ENCODE measurements around the gene GARS1. TPM values are rescaled to one million over a fixed set of nuclear protein-coding genes. Genes with fewer than 3 reads are reported as not detected.

Gene GARS1
- total and polyA plus RNA-seq, 4 experiments from 2014 or later = 74.5 to 101 (median 80.3) TPM

DNA sequence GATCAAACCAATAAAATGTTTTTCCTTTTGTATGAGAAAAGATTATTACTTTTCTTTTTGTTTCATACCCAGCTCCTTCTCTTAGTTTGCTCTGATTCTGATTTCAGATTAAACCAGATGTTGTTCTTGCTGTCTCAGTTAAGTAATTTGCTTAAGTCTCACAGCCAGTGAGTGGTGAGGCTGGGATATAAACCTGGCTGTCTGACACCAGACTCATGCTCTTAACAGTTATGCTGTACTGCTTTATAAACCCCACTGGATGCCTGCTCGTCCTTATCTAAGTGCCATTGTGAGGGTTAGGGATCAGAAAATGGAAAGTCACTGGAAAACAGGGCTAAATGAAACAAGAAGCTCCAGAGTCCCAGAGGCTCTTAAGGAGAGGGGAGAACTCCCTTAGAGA lies 24.3 kb downstream of the GARS1 start:
- DNase-seq = no peak
- Histone ChIP-seq H3K36me3 (ENCODE audit: insufficient read depth, low read length) (peaks cover 60% of the 10 kb centered on the region), H3K4me1 (ENCODE audit: insufficient read depth, low read length) (no peaks in the 10 kb centered on the region), H3K9me3 (ENCODE audit: control insufficient read depth in 1 of 2, low read length in 2 of 2) (no peaks in the 10 kb centered on the region), H3K27me3 (ENCODE audit: insufficient read depth, low read length) (no peaks in the 10 kb centered on the region), H3K4me3 (ENCODE audit: low read length in 2 of 2) (no peak overlapping the region), H3K27ac (ENCODE audit: low read depth, low read length) (no peak overlapping the region)
- intact Hi-C loops (cut with micrococcal nuclease) = no loop called here
- Mint-ChIP-seq H3K36me3 (peaks cover 66 to 74% of the 10 kb centered on the region in 2 donors), H3K27ac (no peak overlapping the region), H3K4me3 (no peak overlapping the region), H3K4me1 (peaks cover 0 to 4% (median under 1%) of the 10 kb centered on the region in 4 donors), H3K27me3 (no peaks in the 10 kb centered on the region), H3K9me3 (no peaks in the 10 kb centered on the region)
- POLR2A ChIA-PET (ENCODE audit: partially characterized antibody) = no interaction called here
- CTCF ChIA-PET (ENCODE audit: partially characterized antibody) = interaction anchor here (1.1 to 2.9 kb wide), 2 partner anchors 25 to 121 kb away, joined by 3 to 17 read pairs; no protein-coding TSS in a partner anchor

DNA sequence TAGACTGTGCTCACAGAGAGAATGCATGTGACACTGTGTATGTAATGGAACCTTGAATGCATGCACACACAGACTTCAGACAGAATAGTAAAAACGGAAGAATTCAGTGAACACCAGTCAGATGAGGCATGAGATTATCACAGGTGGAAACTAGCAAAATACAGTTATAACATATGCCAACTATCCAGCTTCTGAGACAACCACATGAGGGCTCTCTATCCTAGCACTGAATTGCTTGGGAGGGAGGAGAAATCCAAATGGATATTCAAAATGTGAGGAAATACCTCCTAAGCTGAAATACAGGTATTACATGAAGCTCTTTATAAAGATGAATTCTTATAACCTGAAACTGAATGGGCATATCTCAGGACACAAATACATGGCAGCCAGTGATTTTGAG lies 30.6 kb downstream of the GARS1 start:
- intact Hi-C loops (cut with micrococcal nuclease) = loop anchor here (5.0 kb wide), 1 partner anchor 117 kb away; no protein-coding TSS in a partner anchor
- ChIA-PET CTCF (ENCODE audit: partially characterized antibody) (interaction anchor here (1.1 kb wide), 1 partner anchor 115 kb away, joined by 3 read pairs; no protein-coding TSS in a partner anchor), POLR2A (ENCODE audit: partially characterized antibody) (no interaction called here)
- H3K36me3 Mint-ChIP-seq = peaks cover 58 to 70% of the 10 kb centered on the region in 2 donors
- H3K4me1 Mint-ChIP-seq = peaks cover 0 to 3% (median under 1%) of the 10 kb centered on the region in 4 donors
- H3K4me3 Mint-ChIP-seq = no peak overlapping the region
- H3K4me1 ChIP-seq (ENCODE audit: insufficient read depth, low read length) = no peaks in the 10 kb centered on the region
- no peaks in the 10 kb centered on the region for H3K27me3 Mint-ChIP-seq
- no peak overlapping the region for H3K4me3 ChIP-seq (ENCODE audit: low read length in 2 of 2)
- no peaks in the 10 kb centered on the region for H3K27me3 ChIP-seq (ENCODE audit: insufficient read depth, low read length)
- no peaks in the 10 kb centered on the region for H3K9me3 Mint-ChIP-seq
- no peak overlapping the region for H3K27ac ChIP-seq (ENCODE audit: low read depth, low read length)
- H3K27ac Mint-ChIP-seq = peak overlapping the region in 3 of 7 donors; percentile 2 to 54 (median 3)
- no peaks in the 10 kb centered on the region for H3K9me3 ChIP-seq (ENCODE audit: control insufficient read depth in 1 of 2, low read length in 2 of 2)
- peaks cover 47% of the 10 kb centered on the region for H3K36me3 ChIP-seq (ENCODE audit: insufficient read depth, low read length)
- DNase-seq = no peak

DNA sequence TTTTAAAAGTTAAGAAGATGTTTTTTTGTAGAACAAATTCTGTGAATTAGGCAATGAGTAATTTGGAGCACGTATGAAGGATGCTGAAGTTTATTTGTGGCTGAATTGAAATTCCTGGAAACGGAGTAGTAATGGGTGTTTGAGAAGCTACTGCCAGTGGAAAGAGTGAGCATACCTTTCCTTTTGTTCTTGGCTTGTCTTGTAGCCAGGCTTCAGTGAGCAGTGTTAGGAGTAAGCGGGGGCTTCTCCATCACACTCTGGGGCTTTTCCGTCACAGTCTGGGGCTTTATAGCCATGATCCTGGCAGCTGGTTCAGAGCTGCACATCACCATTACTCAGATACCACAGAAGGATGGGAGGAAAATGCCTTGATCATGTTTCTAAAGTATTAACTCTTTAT lies 32.3 kb downstream of the GARS1 start:
- Mint-ChIP-seq H3K36me3 (peaks cover 58 to 72% of the 10 kb centered on the region in 2 donors), H3K27me3 (no peaks in the 10 kb centered on the region), H3K4me3 (no peak overlapping the region), H3K4me1 (peaks cover 0 to 3% (median under 1%) of the 10 kb centered on the region in 4 donors), H3K27ac (peak overlapping the region in 3 of 7 donors; percentile 48 to 63 (median 53)), H3K9me3 (no peaks in the 10 kb centered on the region)
- ChIA-PET POLR2A (ENCODE audit: partially characterized antibody) (no interaction called here), CTCF (ENCODE audit: partially characterized antibody) (interaction anchor here (3.6 kb wide), 1 partner anchor 113 kb away, joined by 22 read pairs; no protein-coding TSS in a partner anchor)
- no peaks in the 10 kb centered on the region for H3K4me1 ChIP-seq (ENCODE audit: insufficient read depth, low read length)
- no peaks in the 10 kb centered on the region for H3K9me3 ChIP-seq (ENCODE audit: control insufficient read depth in 1 of 2, low read length in 2 of 2)
- H3K36me3 ChIP-seq (ENCODE audit: insufficient read depth, low read length) = peaks cover 44% of the 10 kb centered on the region
- no peak for DNase-seq
- H3K27ac ChIP-seq (ENCODE audit: low read depth, low read length) = no peak overlapping the region
- intact Hi-C loops (cut with micrococcal nuclease) = loop anchor here (5.0 kb wide), 1 partner anchor 115 kb away; no protein-coding TSS in a partner anchor
- no peaks in the 10 kb centered on the region for H3K27me3 ChIP-seq (ENCODE audit: insufficient read depth, low read length)
- H3K4me3 ChIP-seq (ENCODE audit: low read length in 2 of 2) = no peak overlapping the region

DNA sequence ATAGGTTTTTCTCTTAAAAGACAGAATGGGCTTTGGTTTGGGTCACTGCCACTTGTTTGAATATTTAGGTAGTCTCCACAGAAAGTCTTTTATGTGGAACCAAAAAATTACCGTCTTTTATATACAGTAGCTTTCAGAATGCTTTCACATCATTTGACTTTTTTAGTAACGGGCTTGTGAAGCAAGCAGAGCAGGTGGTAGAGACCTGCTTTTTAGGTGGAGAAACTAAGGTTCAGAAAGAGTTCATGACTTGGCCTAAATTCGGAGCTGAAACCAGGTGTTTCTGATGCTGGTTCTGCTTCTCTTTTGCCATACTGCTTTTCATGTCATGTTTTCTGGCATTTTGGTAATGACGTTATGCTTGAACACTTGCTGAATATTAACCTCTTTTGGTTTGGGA lies 36.3 kb downstream of the GARS1 start:
- Histone ChIP-seq H3K36me3 (ENCODE audit: insufficient read depth, low read length) (peaks cover 57% of the 10 kb centered on the region), H3K27me3 (ENCODE audit: insufficient read depth, low read length) (no peaks in the 10 kb centered on the region), H3K4me1 (ENCODE audit: insufficient read depth, low read length) (no peaks in the 10 kb centered on the region), H3K9me3 (ENCODE audit: control insufficient read depth in 1 of 2, low read length in 2 of 2) (no peaks in the 10 kb centered on the region), H3K27ac (ENCODE audit: low read depth, low read length) (no peak overlapping the region), H3K4me3 (ENCODE audit: low read length in 2 of 2) (no peak overlapping the region)
- peaks cover 0 to 3% (median 0%) of the 10 kb centered on the region in 4 donors for H3K4me1 Mint-ChIP-seq
- CTCF ChIA-PET (ENCODE audit: partially characterized antibody) = no interaction called here
- POLR2A ChIA-PET (ENCODE audit: partially characterized antibody) = interaction anchor here (1.2 kb wide), 1 partner anchor 37 kb away, joined by 3 read pairs; no protein-coding TSS in a partner anchor
- intact Hi-C loops (cut with micrococcal nuclease) = no loop called here
- H3K4me3 Mint-ChIP-seq = no peak overlapping the region
- DNase-seq = no peak
- H3K27ac Mint-ChIP-seq = peak overlapping the region in 1 of 7 donors; percentile 12
- H3K27me3 Mint-ChIP-seq = no peaks in the 10 kb centered on the region
- H3K36me3 Mint-ChIP-seq = peaks cover 63 to 80% of the 10 kb centered on the region in 2 donors
- no peaks in the 10 kb centered on the region for H3K9me3 Mint-ChIP-seq

DNA sequence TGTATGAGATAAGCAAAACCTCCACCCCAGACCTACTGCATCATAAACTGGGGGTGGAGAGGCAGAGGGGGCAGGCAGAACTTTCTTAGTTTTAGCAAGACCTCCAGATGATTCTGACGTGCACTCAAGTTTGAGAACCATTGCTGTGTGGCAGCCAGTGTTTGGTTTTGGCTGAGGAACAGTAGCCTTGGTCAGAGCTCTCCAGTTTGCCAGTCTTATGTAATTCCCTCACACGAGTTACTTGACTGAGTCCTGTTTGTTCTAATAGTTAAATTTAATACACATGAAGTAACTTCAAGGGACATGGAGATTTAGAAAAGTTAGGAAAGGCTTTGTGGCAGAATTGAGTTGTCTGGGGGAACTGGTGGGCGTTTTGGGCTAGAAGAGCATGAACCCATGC lies 38.5 kb downstream of the GARS1 start:
- no peak overlapping the region for H3K4me3 ChIP-seq (ENCODE audit: low read length in 2 of 2)
- no peak for DNase-seq
- CTCF ChIA-PET (ENCODE audit: partially characterized antibody) = interaction anchor here (1.2 kb wide), 1 partner anchor 106 kb away, joined by 5 read pairs; no protein-coding TSS in a partner anchor
- POLR2A ChIA-PET (ENCODE audit: partially characterized antibody) = interaction anchor here (0.8 kb wide), 1 partner anchor 94 kb away, joined by 3 read pairs; no protein-coding TSS in a partner anchor
- intact Hi-C loops (cut with micrococcal nuclease) = no loop called here
- no peak overlapping the region for H3K4me3 Mint-ChIP-seq
- no peaks in the 10 kb centered on the region for H3K4me1 Mint-ChIP-seq
- H3K36me3 ChIP-seq (ENCODE audit: insufficient read depth, low read length) = peaks cover 55% of the 10 kb centered on the region
- H3K9me3 ChIP-seq (ENCODE audit: control insufficient read depth in 1 of 2, low read length in 2 of 2) = no peaks in the 10 kb centered on the region
- H3K9me3 Mint-ChIP-seq = no peaks in the 10 kb centered on the region
- no peaks in the 10 kb centered on the region for H3K4me1 ChIP-seq (ENCODE audit: insufficient read depth, low read length)
- H3K36me3 Mint-ChIP-seq = peaks cover 65 to 67% of the 10 kb centered on the region in 2 donors
- no peaks in the 10 kb centered on the region for H3K27me3 ChIP-seq (ENCODE audit: insufficient read depth, low read length)
- H3K27ac Mint-ChIP-seq = peak overlapping the region in 1 of 7 donors; percentile 73
- no peaks in the 10 kb centered on the region for H3K27me3 Mint-ChIP-seq
- H3K27ac ChIP-seq (ENCODE audit: low read depth, low read length) = no peak overlapping the region

DNA sequence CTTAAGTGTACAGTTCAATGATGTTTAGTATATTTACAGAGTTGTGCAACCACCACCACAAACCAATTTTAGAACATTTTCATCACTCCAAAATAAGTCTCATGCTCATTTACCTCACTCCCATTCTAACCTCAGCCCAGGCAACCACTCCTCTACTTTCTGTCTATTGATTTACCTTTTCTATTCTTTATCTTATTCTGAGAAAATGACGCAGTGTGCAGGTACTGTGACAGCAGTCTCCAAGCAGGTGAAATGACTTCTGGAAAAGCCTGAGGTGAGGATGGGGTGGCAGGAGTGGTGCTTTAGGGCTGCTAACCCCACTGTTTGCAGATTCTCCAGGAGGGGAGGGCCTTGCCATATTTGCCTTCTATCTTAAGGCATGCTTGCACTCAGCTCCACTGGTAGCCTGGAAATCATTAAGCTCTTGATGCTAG lies 39.5 kb downstream of the GARS1 start:
- Histone ChIP-seq H3K4me1 (ENCODE audit: insufficient read depth, low read length) (no peaks in the 10 kb centered on the region), H3K36me3 (ENCODE audit: insufficient read depth, low read length) (peaks cover 46% of the 10 kb centered on the region), H3K27me3 (ENCODE audit: insufficient read depth, low read length) (no peaks in the 10 kb centered on the region), H3K4me3 (ENCODE audit: low read length in 2 of 2) (no peak overlapping the region), H3K27ac (ENCODE audit: low read depth, low read length) (no peak overlapping the region), H3K9me3 (ENCODE audit: control insufficient read depth in 1 of 2, low read length in 2 of 2) (no peaks in the 10 kb centered on the region)
- no peaks in the 10 kb centered on the region for H3K4me1 Mint-ChIP-seq
- POLR2A ChIA-PET (ENCODE audit: partially characterized antibody) = no interaction called here
- intact Hi-C loops (cut with micrococcal nuclease) = no loop called here
- H3K4me3 Mint-ChIP-seq = no peak overlapping the region
- no peaks in the 10 kb centered on the region for H3K27me3 Mint-ChIP-seq
- no peak overlapping the region for H3K27ac Mint-ChIP-seq
- CTCF ChIA-PET (ENCODE audit: partially characterized antibody) = interaction anchor here (1.2 kb wide), 1 partner anchor 106 kb away, joined by 3 read pairs; no protein-coding TSS in a partner anchor
- H3K36me3 Mint-ChIP-seq = peaks cover 56 to 58% of the 10 kb centered on the region in 2 donors
- no peak for DNase-seq
- H3K9me3 Mint-ChIP-seq = no peaks in the 10 kb centered on the region

DNA sequence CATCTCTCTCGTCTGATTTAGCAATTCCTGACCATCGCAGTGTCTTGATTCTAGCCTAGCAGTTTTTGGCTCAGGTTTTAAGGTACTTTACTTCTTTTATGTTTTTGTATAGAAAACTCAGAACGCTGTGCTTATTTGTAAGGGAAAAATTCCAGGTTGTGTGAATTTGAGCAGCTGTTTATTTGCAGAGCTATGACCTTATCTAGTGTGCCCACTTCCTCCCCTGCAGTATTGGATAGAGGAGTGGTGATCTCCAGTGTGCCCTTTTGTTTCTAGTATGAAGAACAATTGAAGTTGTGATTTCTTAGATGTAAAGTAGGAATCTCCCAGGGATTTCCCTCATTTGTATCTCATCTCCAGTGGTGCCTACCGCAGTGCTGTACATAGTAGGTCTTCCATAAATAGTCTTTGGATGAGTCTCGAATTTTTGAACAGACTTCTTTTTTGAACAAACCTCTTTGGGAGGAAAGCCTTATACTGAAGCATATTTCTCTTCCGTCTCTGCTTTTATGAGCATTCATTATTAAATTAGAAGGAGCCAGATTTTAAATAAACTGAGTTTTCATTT lies 40.0 kb downstream of the GARS1 start:
- H3K4me3 Mint-ChIP-seq = no peak overlapping the region
- no peak for DNase-seq
- no peaks in the 10 kb centered on the region for H3K9me3 Mint-ChIP-seq
- CTCF ChIA-PET (ENCODE audit: partially characterized antibody) = interaction anchor here (1.2 kb wide), 1 partner anchor 105 kb away, joined by 3 read pairs; no protein-coding TSS in a partner anchor
- peaks cover 51 to 53% of the 10 kb centered on the region in 2 donors for H3K36me3 Mint-ChIP-seq
- intact Hi-C loops (cut with micrococcal nuclease) = no loop called here
- POLR2A ChIA-PET (ENCODE audit: partially characterized antibody) = no interaction called here
- no peak overlapping the region for H3K27ac Mint-ChIP-seq
- Histone ChIP-seq H3K4me3 (ENCODE audit: low read length in 2 of 2) (no peak overlapping the region), H3K27me3 (ENCODE audit: insufficient read depth, low read length) (no peaks in the 10 kb centered on the region), H3K27ac (ENCODE audit: low read depth, low read length) (no peak overlapping the region), H3K9me3 (ENCODE audit: control insufficient read depth in 1 of 2, low read length in 2 of 2) (no peaks in the 10 kb centered on the region), H3K4me1 (ENCODE audit: insufficient read depth, low read length) (no peaks in the 10 kb centered on the region), H3K36me3 (ENCODE audit: insufficient read depth, low read length) (peaks cover 42% of the 10 kb centered on the region)
- no peaks in the 10 kb centered on the region for H3K4me1 Mint-ChIP-seq
- H3K27me3 Mint-ChIP-seq = no peaks in the 10 kb centered on the region
